K562 treated with DMSO at 1 percent for 24 hours (cell line): ENCODE results near the gene PCSK1N. TPM values are rescaled to one million over a fixed set of nuclear protein-coding genes. Genes with fewer than 3 reads are reported as not detected.

Experiments used
- total RNA-seq: library from RNA; unstranded; fragments of 300-600 nt; gene quantifications from 2 replicates; pipeline ENCODE4 v1.2.3, GENCODE V29; 2022; ENCODE audit warnings: low read depth; ENCODE audit not compliant: insufficient read depth

Gene PCSK1N, protein sequence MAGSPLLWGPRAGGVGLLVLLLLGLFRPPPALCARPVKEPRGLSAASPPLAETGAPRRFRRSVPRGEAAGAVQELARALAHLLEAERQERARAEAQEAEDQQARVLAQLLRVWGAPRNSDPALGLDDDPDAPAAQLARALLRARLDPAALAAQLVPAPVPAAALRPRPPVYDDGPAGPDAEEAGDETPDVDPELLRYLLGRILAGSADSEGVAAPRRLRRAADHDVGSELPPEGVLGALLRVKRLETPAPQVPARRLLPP
- 0.83 and 1.0 TPM in 2 replicates for total RNA-seq

DNA sequence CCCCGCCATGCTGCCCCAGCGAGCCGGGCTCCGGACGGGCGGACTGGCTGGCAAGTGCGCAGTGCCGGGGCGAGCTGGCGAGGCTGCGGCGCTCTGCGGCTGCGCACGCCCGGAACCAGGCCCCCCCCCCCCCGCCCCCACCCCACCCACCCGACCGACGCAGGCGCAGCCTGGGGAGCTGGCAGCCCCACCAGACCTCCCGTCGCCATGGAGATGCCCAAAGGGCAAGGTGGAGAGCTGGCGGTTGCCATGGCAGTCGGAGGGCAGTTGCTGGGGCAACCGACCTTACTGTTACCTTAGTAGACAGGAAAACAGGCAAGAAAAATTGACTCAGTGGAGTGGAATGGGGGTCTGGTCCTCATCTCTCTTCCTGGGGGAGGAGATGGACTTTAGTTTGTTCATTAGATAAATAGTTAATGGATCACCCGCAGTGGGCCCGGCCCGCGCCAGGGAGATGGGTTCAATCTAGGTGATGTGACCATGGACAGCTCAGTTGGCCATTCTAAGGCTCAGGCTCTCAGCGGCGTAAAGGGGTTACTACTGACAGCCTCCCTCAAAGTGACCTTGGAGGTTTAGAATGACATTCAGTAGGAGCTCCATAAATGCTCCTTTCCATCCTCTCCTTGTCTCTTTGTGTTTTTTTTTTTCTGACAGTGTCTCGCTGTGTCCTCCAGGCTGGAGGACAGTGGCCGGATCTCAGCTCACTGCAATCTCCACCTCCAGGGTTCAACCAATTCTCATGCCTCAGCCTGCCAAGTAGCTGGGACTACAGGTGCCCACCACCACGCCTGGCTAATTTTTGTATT lies at the start of gene PCSK1N:
TSS of gene PCSK1N (minus strand) at position 87 of the 806 bp plus-strand sequence. CDS start at position 9, 78 bp downstream.

DNA sequence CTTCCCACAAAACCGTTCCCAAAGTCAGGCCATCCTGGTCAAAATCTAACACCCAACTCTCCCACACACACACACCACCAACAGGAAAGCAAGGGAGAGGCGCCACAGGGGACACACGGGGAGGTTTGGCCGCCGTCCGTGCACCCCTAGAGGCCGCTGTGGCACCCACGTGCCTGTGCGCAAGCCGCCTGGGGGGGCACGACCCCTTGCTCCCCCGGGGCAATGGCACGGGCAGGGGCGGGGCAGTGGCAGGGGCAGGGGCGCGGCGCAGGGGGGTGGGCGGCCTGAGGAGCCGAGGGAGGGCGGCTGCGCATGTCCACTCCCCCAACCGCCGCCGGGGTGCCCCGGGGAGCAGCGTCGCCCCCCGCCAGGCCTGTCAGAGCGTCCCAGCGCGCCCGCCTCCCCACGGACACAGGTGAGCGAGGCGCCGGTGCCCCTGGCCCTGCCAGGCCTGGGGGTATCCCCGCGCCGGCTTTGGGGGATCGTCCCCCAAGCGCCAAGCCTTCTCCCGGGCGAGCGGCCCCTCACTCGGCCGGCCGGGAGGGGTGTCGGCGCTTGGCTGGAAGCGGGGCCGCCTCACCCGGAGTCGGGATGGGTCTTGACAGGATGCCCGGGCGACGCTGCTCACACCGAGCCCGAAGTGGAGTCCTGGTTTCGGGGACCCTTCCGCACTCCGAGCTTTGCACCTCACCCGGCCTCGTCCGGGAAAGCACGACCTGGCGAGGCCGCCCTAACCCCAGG lies 9.1 kb downstream of the PCSK1N start, which contains the start of gene ERAS:
TSS of gene ERAS (plus strand) at position 379 of the 741 bp plus-strand sequence. CDS start 2,611 bp downstream, outside the sequence.

DNA sequence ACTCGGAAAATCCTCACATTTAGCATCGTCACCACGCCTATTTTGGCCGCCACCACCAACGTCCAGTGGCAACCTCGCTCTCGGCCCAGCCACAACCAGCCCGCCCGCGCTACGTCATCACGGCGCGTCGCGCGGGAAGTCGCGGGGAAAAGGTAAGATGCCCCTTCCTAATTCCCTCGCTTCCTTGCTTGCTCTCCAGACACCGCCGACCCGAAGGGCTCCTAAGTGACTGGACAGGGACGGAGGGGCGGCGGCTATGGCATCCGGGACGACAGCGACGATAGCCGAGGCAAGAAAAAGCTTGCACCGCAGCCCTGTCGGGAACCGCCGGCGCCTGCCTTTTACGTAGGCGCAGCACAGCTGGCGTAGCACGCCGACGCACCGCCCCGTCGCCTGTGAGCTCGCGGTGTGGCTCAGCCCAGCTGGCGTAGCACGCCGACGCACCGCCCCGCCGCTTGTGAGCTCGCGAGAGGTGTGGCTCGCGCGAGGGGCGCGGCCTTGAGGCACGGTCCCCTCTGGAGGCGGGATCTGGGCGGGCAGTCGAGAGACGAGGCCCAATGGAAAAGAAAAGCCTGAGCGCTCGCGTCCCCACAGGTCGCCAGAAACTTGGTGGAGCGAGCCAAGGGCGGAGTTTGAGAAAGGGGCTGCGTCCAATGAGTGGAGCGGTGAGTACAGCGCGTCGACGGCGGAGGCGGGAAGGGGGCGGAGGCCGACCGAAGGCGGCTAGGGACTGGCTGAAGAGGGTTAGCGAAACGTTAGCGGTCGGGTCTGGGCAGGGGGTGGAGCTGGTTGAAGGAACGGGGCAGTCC lies 33.9 kb downstream of the PCSK1N start, which contains the start of gene HDAC6:
TSS of gene HDAC6 (plus strand) at position 788 of the 809 bp plus-strand sequence. CDS start 626 bp downstream, outside the sequence.

DNA sequence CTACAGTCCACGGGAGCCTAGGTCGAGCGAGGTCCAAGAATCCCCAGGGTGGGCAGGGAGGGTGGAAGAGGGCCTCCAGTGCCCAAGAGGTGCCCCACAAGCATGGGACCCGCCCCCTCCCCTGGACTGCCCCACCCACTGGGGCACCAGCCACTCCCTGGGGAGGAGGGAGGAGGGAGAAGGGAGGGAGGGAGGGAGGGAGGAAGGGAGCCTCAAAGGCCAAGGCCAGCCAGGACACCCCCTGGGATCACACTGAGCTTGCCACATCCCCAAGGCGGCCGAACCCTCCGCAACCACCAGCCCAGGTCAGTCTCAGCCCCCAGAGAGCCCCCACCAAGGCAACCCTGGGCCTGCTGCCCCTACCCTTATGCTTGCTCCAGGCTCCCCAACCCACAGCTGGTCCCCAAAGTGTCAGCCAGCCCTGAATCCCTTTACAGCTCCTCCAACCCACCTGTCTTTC lies 49.0 kb downstream of the PCSK1N start, which contains the start of gene GATA1:
TSS of gene GATA1 (plus strand) at position 250 of the 460 bp plus-strand sequence. CDS start 4,520 bp downstream, outside the sequence.

Other genes with a start within 250 kb of the PCSK1N start
- 93.9 and 94.4 TPM in 2 replicates for gene WDR13, start 238.1 kb downstream of the PCSK1N start, total RNA-seq
- 20.6 and 24.7 TPM in 2 replicates for gene WAS, start 151.8 kb downstream of the PCSK1N start, total RNA-seq
- 39.3 and 40.4 TPM in 2 replicates for gene SUV39H1, start 138.9 kb downstream of the PCSK1N start, total RNA-seq
- gene GLOD5, start 73.9 kb downstream of the PCSK1N start, total RNA-seq: 4.7 and 5.4 TPM in 2 replicates
- 119 and 140 TPM in 2 replicates for gene GATA1, start 49.0 kb downstream of the PCSK1N start, total RNA-seq
- 86.8 and 94.8 TPM in 2 replicates for gene HDAC6, start 33.5 kb downstream of the PCSK1N start, total RNA-seq
- gene ERAS, start 9.1 kb downstream of the PCSK1N start, total RNA-seq: 0.47 TPM in 1 of 2 replicates, not detected in the other
- gene TIMM17B, start 62.2 kb upstream of the PCSK1N start, total RNA-seq: 291 and 301 TPM in 2 replicates
- 255 and 262 TPM in 2 replicates for gene PQBP1, start 62.3 kb upstream of the PCSK1N start, total RNA-seq
- 46.8 and 64.8 TPM in 2 replicates for gene SLC35A2, start 76.0 kb upstream of the PCSK1N start, total RNA-seq
- gene PIM2, start 83.4 kb upstream of the PCSK1N start, total RNA-seq: 235 and 254 TPM in 2 replicates
- gene OTUD5, start 122.0 kb upstream of the PCSK1N start, total RNA-seq: 98.8 and 105 TPM in 2 replicates
- 4.6 and 5.6 TPM in 2 replicates for gene KCND1, start 136.2 kb upstream of the PCSK1N start, total RNA-seq
- gene GRIPAP1, start 166.7 kb upstream of the PCSK1N start, total RNA-seq: 36.8 and 37.5 TPM in 2 replicates
- 51.1 and 52.9 TPM in 2 replicates for gene TFE3, start 207.7 kb upstream of the PCSK1N start, total RNA-seq
- gene CCDC120, start 223.4 kb upstream of the PCSK1N start, total RNA-seq: 7.4 and 7.9 TPM in 2 replicates
- gene PRAF2, start 238.4 kb upstream of the PCSK1N start, total RNA-seq: 4.7 and 6.1 TPM in 2 replicates
- gene WDR45, start 244.3 kb upstream of the PCSK1N start, total RNA-seq: 119 and 121 TPM in 2 replicates